ENCODE results near the gene RSPO4.

- TF ChIP-seq, protein P1, sequence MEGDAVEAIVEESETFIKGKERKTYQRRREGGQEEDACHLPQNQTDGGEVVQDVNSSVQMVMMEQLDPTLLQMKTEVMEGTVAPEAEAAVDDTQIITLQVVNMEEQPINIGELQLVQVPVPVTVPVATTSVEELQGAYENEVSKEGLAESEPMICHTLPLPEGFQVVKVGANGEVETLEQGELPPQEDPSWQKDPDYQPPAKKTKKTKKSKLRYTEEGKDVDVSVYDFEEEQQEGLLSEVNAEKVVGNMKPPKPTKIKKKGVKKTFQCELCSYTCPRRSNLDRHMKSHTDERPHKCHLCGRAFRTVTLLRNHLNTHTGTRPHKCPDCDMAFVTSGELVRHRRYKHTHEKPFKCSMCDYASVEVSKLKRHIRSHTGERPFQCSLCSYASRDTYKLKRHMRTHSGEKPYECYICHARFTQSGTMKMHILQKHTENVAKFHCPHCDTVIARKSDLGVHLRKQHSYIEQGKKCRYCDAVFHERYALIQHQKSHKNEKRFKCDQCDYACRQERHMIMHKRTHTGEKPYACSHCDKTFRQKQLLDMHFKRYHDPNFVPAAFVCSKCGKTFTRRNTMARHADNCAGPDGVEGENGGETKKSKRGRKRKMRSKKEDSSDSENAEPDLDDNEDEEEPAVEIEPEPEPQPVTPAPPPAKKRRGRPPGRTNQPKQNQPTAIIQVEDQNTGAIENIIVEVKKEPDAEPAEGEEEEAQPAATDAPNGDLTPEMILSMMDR (IDR thresholded peaks at IDR 0.05; ENCODE audit: low read depth, low read length), result no peak
- TF ChIP-seq EZH2phosphoT487 (IDR thresholded peaks at IDR 0.05; ENCODE audit: low read depth), result no peak
These were observed 70.7 kb downstream of the RSPO4 start for GRCh38 chr20:931401-931800.
